Upper lobe of right lung (tissue), 1 donor: ENCODE data around the gene TMEM91. TPM values are rescaled to one million over a fixed set of nuclear protein-coding genes. Genes with fewer than 3 reads are reported as not detected.
A peak's percentile ranks its signal among the peaks of the same experiment; 100 is the strongest.

ENCODE experiments used
- ATAC-seq: fragments of 200-7000 bp; cut with Tn5 transposase; one replicate; pipeline ENCODE4 v1.9.1; 2020; ENCODE audit warnings: mild to moderate bottlenecking, moderate library complexity
- DNase-seq: peaks from one replicate; pipeline ENCODE4 v3.0.0-alpha.2; 2020
- H3K27ac ChIP-seq: fragments of 200-600 bp; one replicate; pipeline ENCODE4 v1.8.0; 2022
- H3K27me3 ChIP-seq: fragments of 200-600 bp; one replicate; pipeline ENCODE4 v1.8.0; 2022; ENCODE audit warnings: mild to moderate bottlenecking
- H3K36me3 ChIP-seq: fragments of 200-600 bp; one replicate; pipeline ENCODE4 v1.8.0; 2022
- H3K4me1 ChIP-seq: fragments of 200-600 bp; one replicate; pipeline ENCODE4 v1.8.0; 2022
- H3K4me3 ChIP-seq: fragments of 200-600 bp; one replicate; pipeline ENCODE4 v1.8.0; 2022; ENCODE audit warnings: mild to moderate bottlenecking
- H3K9me3 ChIP-seq: fragments of 200-600 bp; one replicate; pipeline ENCODE4 v1.8.0; 2022
- CTCF ChIP-seq: fragments of 200-600 bp; IDR thresholded peaks from one replicate; pipeline ENCODE4 v1.8.0; 2022; ENCODE audit warnings: antibody characterized with exemption
- intact Hi-C: fragments of 100-400 bp; cut with DNase I; formaldehyde crosslinking; loops from one replicate; pipeline ENCODE4 v1.11.0; 2022
- total RNA-seq: library from RNA; stranded (reverse); fragmentation: NEBNext Ultra II Directional; extraction: Animal tissue kit (Norgen Biotek cat#: 25700); gene quantifications from one replicate; pipeline ENCODE4 v1.2.1, GENCODE V29; 2021
- donor health status: DM: no; HTN: yes; CAD: no; lungs with severe emphysema.

Gene TMEM91
- total RNA-seq, 1 donor from 2014 or later: 19.5 TPM

GRCh38 chr19:41411100-41411967 lies 35.0 kb downstream of the TMEM91 start:
- Histone ChIP-seq H3K9me3 (no peaks in the 10 kb centered on the region), H3K4me3 (no peak overlapping the region), H3K36me3 (peaks cover 39% of the 10 kb centered on the region), H3K27ac (peak overlapping the region; percentile 51), H3K4me1 (peaks cover 63% of the 10 kb centered on the region), H3K27me3 (no peaks in the 10 kb centered on the region)
- DNase-seq (no peak), ATAC-seq (no peak)
- intact Hi-C loops: no loop called here
- TF ChIP-seq CTCF: no peak

- Histone ChIP-seq H3K36me3 (peaks cover 45% of the 10 kb centered on the region), H3K4me3 (no peak overlapping the region), H3K4me1 (peaks cover 58% of the 10 kb centered on the region), H3K9me3 (no peaks in the 10 kb centered on the region), H3K27me3 (no peaks in the 10 kb centered on the region), H3K27ac (peak overlapping the region; percentile 51)
- TF ChIP-seq CTCF: no peak
- DNase-seq: no peak
- no peak for ATAC-seq
- intact Hi-C loops: no loop called here
Measured at GRCh38 chr19:41411968-41412265, 35.6 kb downstream of the TMEM91 start.

GRCh38 chr19:41412953-41413352 lies 36.6 kb downstream of the TMEM91 start:
- intact Hi-C loops: no loop called here
- DNase-seq: no peak
- Histone ChIP-seq H3K27me3 (no peaks in the 10 kb centered on the region), H3K27ac (no peak overlapping the region), H3K36me3 (peaks cover 53% of the 10 kb centered on the region), H3K4me3 (no peak overlapping the region), H3K9me3 (no peaks in the 10 kb centered on the region), H3K4me1 (peaks cover 47% of the 10 kb centered on the region)
- ATAC-seq: no peak
- TF ChIP-seq CTCF: no peak

GRCh38 chr19:41413947-41414346 lies 37.6 kb downstream of the TMEM91 start:
- Histone ChIP-seq H3K36me3 (peaks cover 63% of the 10 kb centered on the region), H3K4me1 (peaks cover 37% of the 10 kb centered on the region), H3K27ac (no peak overlapping the region), H3K27me3 (no peaks in the 10 kb centered on the region), H3K9me3 (no peaks in the 10 kb centered on the region), H3K4me3 (no peak overlapping the region)
- DNase-seq: no peak
- peak; percentile 6 for ATAC-seq
- intact Hi-C loops: no loop called here
- no peak for TF ChIP-seq CTCF

GRCh38 chr19:41414461-41414860 lies 38.1 kb downstream of the TMEM91 start:
- no peak for TF ChIP-seq CTCF
- ATAC-seq: no peak
- Histone ChIP-seq H3K4me1 (peaks cover 32% of the 10 kb centered on the region), H3K36me3 (peaks cover 68% of the 10 kb centered on the region), H3K27me3 (no peaks in the 10 kb centered on the region), H3K9me3 (no peaks in the 10 kb centered on the region), H3K4me3 (no peak overlapping the region), H3K27ac (peak overlapping the region; percentile 42)
- intact Hi-C loops: no loop called here
- no peak for DNase-seq
